Measurements from ENCODE around the gene FRMD4A. TPM values are rescaled to one million over a fixed set of nuclear protein-coding genes. Genes with fewer than 3 reads are reported as not detected.
"Not testable (repeated sequence)": the region's sequence is repeated elsewhere in the genome, so short reads cannot be mapped to it uniquely, and the experiment has no call there.

Gene FRMD4A
- total RNA-seq, 1 donor from 2014 or later: 34.6 TPM

GRCh38 chr10:13924040-13924725, 406.5 kb downstream of the FRMD4A start:
- peak; percentile 37 for DNase-seq (ENCODE audit: low read depth)
- no peak overlapping the region for H3K4me3 ChIP-seq (ENCODE audit: low read depth, low read length)
- no peak for TF ChIP-seq CTCF (conservative IDR thresholded peaks at IDR 0.05; ENCODE audit: low read depth, low read length)

GRCh38 chr10:13922586-13922985, 408.1 kb downstream of the FRMD4A start:
- TF ChIP-seq CTCF (conservative IDR thresholded peaks at IDR 0.05; ENCODE audit: low read depth, low read length): no peak
- DNase-seq (ENCODE audit: low read depth): no peak
- H3K4me3 ChIP-seq (ENCODE audit: low read depth, low read length): no peak overlapping the region

GRCh38 chr10:13921941-13922340, 408.8 kb downstream of the FRMD4A start:
- no peak overlapping the region for H3K4me3 ChIP-seq (ENCODE audit: low read depth, low read length)
- TF ChIP-seq CTCF (conservative IDR thresholded peaks at IDR 0.05; ENCODE audit: low read depth, low read length): no peak
- DNase-seq (ENCODE audit: low read depth): no peak

- H3K4me3 ChIP-seq (ENCODE audit: low read depth, low read length); DNase-seq (ENCODE audit: low read depth): not testable (repeated sequence)
Observed at GRCh38 chr10:13921131-13921530, 409.6 kb downstream of the FRMD4A start.

- no peak for TF ChIP-seq CTCF (conservative IDR thresholded peaks at IDR 0.05; ENCODE audit: low read depth, low read length)
Observed at GRCh38 chr10:13920465-13920864, 410.3 kb downstream of the FRMD4A start.

GRCh38 chr10:13920031-13920430, 410.7 kb downstream of the FRMD4A start:
- H3K4me3 ChIP-seq (ENCODE audit: low read depth, low read length): no peak overlapping the region
- DNase-seq (ENCODE audit: low read depth): no peak
- TF ChIP-seq CTCF (conservative IDR thresholded peaks at IDR 0.05; ENCODE audit: low read depth, low read length): no peak

More at GRCh38 chr10:13920465-13920864, 410.3 kb downstream of the FRMD4A start:
- no peak for DNase-seq (ENCODE audit: low read depth)
- no peak overlapping the region for H3K4me3 ChIP-seq (ENCODE audit: low read depth, low read length)

GRCh38 chr10:13917791-13918190, 412.9 kb downstream of the FRMD4A start:
- no peak for DNase-seq (ENCODE audit: low read depth)
- H3K4me3 ChIP-seq (ENCODE audit: low read depth, low read length): no peak overlapping the region
- TF ChIP-seq CTCF (conservative IDR thresholded peaks at IDR 0.05; ENCODE audit: low read depth, low read length): no peak

All from epithelial cell of proximal tubule (primary cell).